HG02884 (cell line): ENCODE measurements around the gene LGALS7B.
"Not testable (repeated sequence)": the region's sequence is repeated elsewhere in the genome, so short reads cannot be mapped to it uniquely, and the experiment has no call there.

Source experiments
- ATAC-seq: cut with Tn5 transposase; IDR thresholded peaks from one replicate; pipeline ENCODE4 v1.9.1; 2021; ENCODE audit warnings: mild to moderate bottlenecking, moderate library complexity; ENCODE audit not compliant: unreplicated experiment

The LGALS7B gene

GRCh38 chr19:38788478-38789243 is at the start of gene LGALS7B:
LGALS7B (plus strand) TSS chr19:38789200; CDS start chr19:38789227, 27 bp downstream.
- ATAC-seq = no peak

GRCh38 chr19:38739440-38740256 is 49.4 kb upstream of the LGALS7B start:
- no peak for ATAC-seq

- ATAC-seq = no peak
These were observed 48.8 kb upstream of the LGALS7B start for GRCh38 chr19:38740257-38740592.

- ATAC-seq = no peak
These were observed 48.1 kb upstream of the LGALS7B start for GRCh38 chr19:38740932-38741331.

GRCh38 chr19:38741670-38742069 is 47.3 kb upstream of the LGALS7B start:
- ATAC-seq = no peak

- no peak for ATAC-seq
These were observed 46.7 kb upstream of the LGALS7B start for GRCh38 chr19:38742296-38742695.

- no peak for ATAC-seq
These were observed 46.1 kb upstream of the LGALS7B start for GRCh38 chr19:38742906-38743305.

GRCh38 chr19:38743394-38744297 is 45.4 kb upstream of the LGALS7B start:
- ATAC-seq = no peak

GRCh38 chr19:38744298-38744681 is 44.7 kb upstream of the LGALS7B start, which contains the start of gene CAPN12:
CAPN12 (minus strand) TSS chr19:38744474; CDS start chr19:38744165, 309 bp downstream.
- no peak for ATAC-seq

- no peak for ATAC-seq
These were observed 44.1 kb upstream of the LGALS7B start for GRCh38 chr19:38744874-38745273.

- ATAC-seq = no peak
These were observed 43.7 kb upstream of the LGALS7B start for GRCh38 chr19:38745316-38745715.

- ATAC-seq = not testable (repeated sequence)
These were observed 35.2 kb upstream of the LGALS7B start for GRCh38 chr19:38753783-38754182.

- not testable (repeated sequence) for ATAC-seq
These were observed 34.8 kb upstream of the LGALS7B start for GRCh38 chr19:38754196-38754595.

GRCh38 chr19:38759590-38760003 is 29.4 kb upstream of the LGALS7B start:
- no peak for ATAC-seq

- not testable (repeated sequence) for ATAC-seq
These were observed 28.0 kb upstream of the LGALS7B start for GRCh38 chr19:38760805-38761517.

- not testable (repeated sequence) for ATAC-seq
These were observed 27.1 kb upstream of the LGALS7B start for GRCh38 chr19:38761884-38762389.

- no peak for ATAC-seq
These were observed 25.2 kb upstream of the LGALS7B start for GRCh38 chr19:38763795-38764220.

- ATAC-seq = no peak
These were observed 23.8 kb upstream of the LGALS7B start for GRCh38 chr19:38765214-38765613.

GRCh38 chr19:38766276-38767047 is 22.5 kb upstream of the LGALS7B start:
- ATAC-seq = no peak
